Mucosa of rectum (tissue), 2 donors: ENCODE data around the gene GPR42.

Experiments used
- H3K27ac ChIP-seq, 2 donors: one replicate each; pipeline ENCODE4 v1.7.0; 2013; ENCODE audit warnings: inconsistent platforms in 2 of 2, low read depth in 2 of 2, low read length in 2 of 2
- H3K27me3 ChIP-seq, 2 donors: one replicate each; pipeline ENCODE4 v1.7.0; 2013; ENCODE audit warnings: low read length in 2 of 2; ENCODE audit not compliant: control insufficient read depth in 2 of 2, insufficient read depth in 2 of 2
- H3K36me3 ChIP-seq, 2 donors: one replicate each; pipeline ENCODE4 v1.7.0; 2013; ENCODE audit warnings: low read length in 2 of 2; ENCODE audit not compliant: control insufficient read depth in 2 of 2, insufficient read depth in 2 of 2
- H3K4me1 ChIP-seq, 2 donors: one replicate each; pipeline ENCODE4 v1.7.0; 2013; ENCODE audit warnings: low read length in 2 of 2, mild to moderate bottlenecking in 1 of 2; ENCODE audit not compliant: control insufficient read depth in 2 of 2, insufficient read depth in 2 of 2
- H3K4me3 ChIP-seq, 2 donors: one replicate each; pipeline ENCODE4 v1.7.0; 2013; ENCODE audit warnings: low read length in 2 of 2
- H3K9ac ChIP-seq, 2 donors: one replicate each; pipeline ENCODE4 v1.7.0; 2013; ENCODE audit warnings: low read length in 2 of 2, low read depth in 1 of 2, mild to moderate bottlenecking in 1 of 2
- H3K9me3 ChIP-seq, 2 donors: one replicate each; pipeline ENCODE4 v1.7.0; 2013; ENCODE audit warnings: low read length in 2 of 2; ENCODE audit not compliant: control insufficient read depth in 2 of 2
- donor health status: healthy.
- donor health status: Normal muscosa, but diverticular disease.

The GPR42 gene

GRCh38 chr19:35417713-35418534 is 47.1 kb downstream of the GPR42 start:
- Histone ChIP-seq H3K27ac (no peak overlapping the region), H3K4me3 (no peak overlapping the region), H3K9me3 (no peaks in the 10 kb centered on the region), H3K36me3 (no peaks in the 10 kb centered on the region), H3K27me3 (no peaks in the 10 kb centered on the region), H3K9ac (no peak overlapping the region), H3K4me1 (peaks cover 4 to 6% of the 10 kb centered on the region in 2 donors)

GRCh38 chr19:35419046-35419445 is 48.2 kb downstream of the GPR42 start:
- Histone ChIP-seq H3K36me3 (no peaks in the 10 kb centered on the region), H3K27me3 (no peaks in the 10 kb centered on the region), H3K4me1 (peaks cover 4 to 6% of the 10 kb centered on the region in 2 donors)

GRCh38 chr19:35419805-35420204 is 48.9 kb downstream of the GPR42 start:
- no peak overlapping the region for H3K9ac ChIP-seq
- H3K27ac ChIP-seq = no peak overlapping the region
- H3K4me3 ChIP-seq = no peak overlapping the region
- peaks cover 4 to 6% of the 10 kb centered on the region in 2 donors for H3K4me1 ChIP-seq
- no peaks in the 10 kb centered on the region for H3K9me3 ChIP-seq
- H3K27me3 ChIP-seq = no peaks in the 10 kb centered on the region
- H3K36me3 ChIP-seq = no peaks in the 10 kb centered on the region

More at GRCh38 chr19:35419046-35419445, 48.2 kb downstream of the GPR42 start:
- Histone ChIP-seq H3K9me3 (no peaks in the 10 kb centered on the region), H3K4me3 (no peak overlapping the region), H3K27ac (no peak overlapping the region), H3K9ac (no peak overlapping the region)

- H3K4me1 ChIP-seq = peaks cover 4 to 6% of the 10 kb centered on the region in 2 donors
- H3K27me3 ChIP-seq = no peaks in the 10 kb centered on the region
- H3K36me3 ChIP-seq = no peaks in the 10 kb centered on the region
- H3K27ac ChIP-seq = no peak overlapping the region
- no peak overlapping the region for H3K4me3 ChIP-seq
- no peaks in the 10 kb centered on the region for H3K9me3 ChIP-seq
- H3K9ac ChIP-seq = no peak overlapping the region
These were observed 50.5 kb downstream of the GPR42 start for GRCh38 chr19:35421362-35421761.
